ENCODE results near the gene TMEFF1.

Gene TMEFF1

DNA sequence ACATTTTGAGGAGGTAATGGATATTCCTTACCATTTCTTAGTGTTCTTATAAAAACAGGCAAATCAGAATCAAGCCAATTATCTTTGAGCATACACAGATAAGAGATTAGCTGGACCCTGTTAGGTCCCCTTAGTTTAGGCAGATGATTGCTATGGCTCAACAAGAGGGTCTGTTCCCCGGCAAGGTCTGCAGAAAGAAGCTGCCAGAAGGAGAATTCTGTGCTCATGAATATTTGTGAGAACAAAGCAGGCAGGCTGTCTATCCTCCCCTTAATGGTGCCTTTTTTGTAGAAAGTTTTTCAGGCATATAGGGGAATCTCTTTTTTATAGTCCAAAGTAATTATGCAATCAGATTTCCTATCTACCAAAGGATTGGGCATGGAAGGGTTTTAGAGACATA is 132.5 kb downstream of the TMEFF1 start:
- no peak for DNase-seq (ENCODE audit: low spot score)

DNA sequence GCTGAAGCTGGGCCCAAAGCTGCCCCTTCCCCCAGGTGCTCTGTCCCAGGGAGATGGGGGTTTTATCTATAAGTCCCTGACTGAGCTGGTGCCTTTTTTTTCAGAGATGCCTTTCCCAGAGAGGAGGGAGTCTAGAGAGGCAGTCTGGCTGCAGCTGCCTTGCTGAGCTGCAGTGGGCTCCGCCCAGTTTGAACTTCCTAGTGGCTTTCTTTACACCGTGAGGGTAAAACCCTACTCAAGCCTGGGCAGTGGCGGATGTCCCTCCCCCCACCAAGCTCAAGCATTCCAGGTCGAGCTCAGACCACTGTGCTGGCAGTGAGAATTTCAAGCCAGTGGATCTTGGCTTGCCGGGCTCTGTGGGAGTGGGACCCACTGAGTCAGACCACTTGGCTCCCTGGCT is 146.2 kb downstream of the TMEFF1 start:
- no peak for DNase-seq (ENCODE audit: low spot score)

DNA sequence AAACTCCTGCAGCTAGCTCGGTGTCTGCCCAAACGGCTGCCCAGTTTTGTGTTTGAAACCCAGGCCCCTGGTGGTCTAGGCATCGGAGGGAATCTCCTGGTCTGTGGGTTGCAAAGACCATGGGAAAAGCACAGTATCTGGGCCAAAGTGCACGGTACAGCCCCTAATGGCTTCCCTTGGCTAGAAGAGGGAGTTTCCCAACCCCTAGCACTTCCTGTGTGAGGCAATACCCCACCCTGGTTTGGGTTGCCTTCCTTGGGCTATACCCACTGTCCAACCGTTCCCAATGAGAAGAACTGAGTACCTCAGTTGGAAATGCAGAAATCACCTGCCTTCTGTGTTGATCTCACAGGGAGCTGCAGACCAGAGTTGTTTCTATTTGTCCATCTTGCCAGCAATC is 146.7 kb downstream of the TMEFF1 start:
- DNase-seq (ENCODE audit: low spot score): no peak

DNA sequence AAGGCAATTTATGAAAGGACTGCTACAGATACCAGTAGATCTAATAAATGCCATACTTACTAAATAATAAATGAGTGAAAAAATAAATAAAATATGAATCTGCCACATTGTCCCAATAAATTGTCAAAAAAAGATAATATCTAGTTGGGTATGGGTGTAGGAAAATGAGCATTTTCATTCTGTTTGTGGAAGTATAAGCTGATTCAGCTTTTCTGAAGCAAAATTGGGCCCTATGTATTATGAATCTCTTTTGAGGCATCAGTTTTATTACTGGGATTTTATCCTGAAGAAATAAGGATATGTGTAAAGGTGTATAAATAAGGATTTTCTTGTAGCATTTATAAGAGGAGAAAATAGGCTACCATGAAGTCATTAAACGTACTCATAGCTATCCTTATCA is 151.0 kb downstream of the TMEFF1 start:
- no peak for DNase-seq (ENCODE audit: low spot score)

DNA sequence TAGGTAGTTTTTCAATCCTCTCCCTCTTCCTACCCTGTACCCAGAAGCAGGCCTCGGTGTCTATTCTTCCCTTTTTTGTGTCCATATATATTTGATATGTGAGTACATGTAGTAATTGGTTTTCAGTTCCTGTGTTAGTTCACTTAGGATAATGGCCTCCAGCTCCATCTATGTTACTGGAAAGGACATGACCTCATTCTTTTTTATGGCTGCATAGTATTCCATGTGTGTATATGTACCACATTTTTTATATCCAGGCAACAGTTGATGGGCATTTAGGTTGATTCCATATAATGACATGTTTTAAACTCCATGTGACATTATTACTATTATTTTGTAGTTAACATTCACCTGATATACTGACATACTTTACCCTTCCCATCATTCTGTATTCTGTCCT is 154.0 kb downstream of the TMEFF1 start:
- no peak for DNase-seq (ENCODE audit: low spot score)
